Measurements from ENCODE around the gene GLOD4.

DNA sequence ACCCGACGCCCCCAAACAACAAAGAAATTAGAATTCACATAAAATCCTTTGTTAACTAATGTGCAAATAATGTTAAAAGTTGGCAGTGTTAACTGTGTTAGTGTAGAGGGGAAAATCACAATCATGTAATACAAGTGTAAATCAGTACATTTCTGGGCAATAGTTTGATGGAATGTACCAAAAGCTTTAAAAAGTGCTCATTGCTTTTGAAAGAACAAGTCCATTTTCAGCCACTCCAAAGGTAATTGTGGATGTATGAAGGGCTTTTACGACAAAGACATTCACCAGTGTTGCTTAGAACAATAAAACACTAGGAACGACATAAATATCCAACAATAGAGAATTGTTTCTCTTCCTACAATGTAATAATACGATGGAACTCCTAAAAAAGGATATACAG lies 9.1 kb downstream of the GLOD4 start:
- TF ChIP-seq, protein P1, sequence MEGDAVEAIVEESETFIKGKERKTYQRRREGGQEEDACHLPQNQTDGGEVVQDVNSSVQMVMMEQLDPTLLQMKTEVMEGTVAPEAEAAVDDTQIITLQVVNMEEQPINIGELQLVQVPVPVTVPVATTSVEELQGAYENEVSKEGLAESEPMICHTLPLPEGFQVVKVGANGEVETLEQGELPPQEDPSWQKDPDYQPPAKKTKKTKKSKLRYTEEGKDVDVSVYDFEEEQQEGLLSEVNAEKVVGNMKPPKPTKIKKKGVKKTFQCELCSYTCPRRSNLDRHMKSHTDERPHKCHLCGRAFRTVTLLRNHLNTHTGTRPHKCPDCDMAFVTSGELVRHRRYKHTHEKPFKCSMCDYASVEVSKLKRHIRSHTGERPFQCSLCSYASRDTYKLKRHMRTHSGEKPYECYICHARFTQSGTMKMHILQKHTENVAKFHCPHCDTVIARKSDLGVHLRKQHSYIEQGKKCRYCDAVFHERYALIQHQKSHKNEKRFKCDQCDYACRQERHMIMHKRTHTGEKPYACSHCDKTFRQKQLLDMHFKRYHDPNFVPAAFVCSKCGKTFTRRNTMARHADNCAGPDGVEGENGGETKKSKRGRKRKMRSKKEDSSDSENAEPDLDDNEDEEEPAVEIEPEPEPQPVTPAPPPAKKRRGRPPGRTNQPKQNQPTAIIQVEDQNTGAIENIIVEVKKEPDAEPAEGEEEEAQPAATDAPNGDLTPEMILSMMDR (IDR thresholded peaks at IDR 0.05; ENCODE audit: poor library complexity), result no peak
- TF ChIP-seq EZH2 (IDR thresholded peaks at IDR 0.05; ENCODE audit: borderline replicate concordance) (no peak), EZH2phosphoT487 (IDR thresholded peaks at IDR 0.05; ENCODE audit: low read depth, severe bottlenecking, unreplicated experiment) (no peak)
